ENCODE data around the gene SASH1. TPM values are rescaled to one million over a fixed set of nuclear protein-coding genes. Genes with fewer than 3 reads are reported as not detected.

SASH1 gene
- total RNA-seq, 1 experiment from 2014 or later, result 33.2 TPM

- H2AFZ ChIP-seq (ENCODE audit: low read length), result no peak overlapping the region
- no peak for DNase-seq
Observed at GRCh38 chr6:148593130-148593812, 250.6 kb downstream of the SASH1 start.

More at GRCh38 chr6:148593130-148593812, 250.6 kb downstream of the SASH1 start:
- Mint-ChIP-seq H3K9me3 (peaks cover 8 to 18% of the 10 kb centered on the region in 2 experiments), H3K4me1 (peaks cover 16 to 23% of the 10 kb centered on the region in 2 experiments), H3K36me3 (ENCODE audit: insufficient read depth in 1 of 3, low read depth in 3 of 3) (peaks cover 0 to 15% (median 13%) of the 10 kb centered on the region in 3 experiments; a peak in 6 of 7 replicates), H3K4me3 (no peak overlapping the region), H3K27me3 (ENCODE audit: low read depth) (no peaks in the 10 kb centered on the region; the same call in none of the 2 replicates), H3K27ac (no peak overlapping the region)
- no peak overlapping the region for H2BK12ac ChIP-seq (ENCODE audit: insufficient read length, low read depth, low read length)
- H3K56ac ChIP-seq (ENCODE audit: insufficient read length, low read depth, low read length), result no peak overlapping the region
- no peak overlapping the region for H3K27ac ChIP-seq (ENCODE audit: insufficient read length, low read depth, low read length)
- H3K9me3 ChIP-seq (ENCODE audit: control insufficient read depth, low read depth, low read length), result peaks cover 5% of the 10 kb centered on the region
- no peak overlapping the region for H3K18ac ChIP-seq (ENCODE audit: insufficient read length, low read depth, low read length)
- TF ChIP-seq, protein P1, sequence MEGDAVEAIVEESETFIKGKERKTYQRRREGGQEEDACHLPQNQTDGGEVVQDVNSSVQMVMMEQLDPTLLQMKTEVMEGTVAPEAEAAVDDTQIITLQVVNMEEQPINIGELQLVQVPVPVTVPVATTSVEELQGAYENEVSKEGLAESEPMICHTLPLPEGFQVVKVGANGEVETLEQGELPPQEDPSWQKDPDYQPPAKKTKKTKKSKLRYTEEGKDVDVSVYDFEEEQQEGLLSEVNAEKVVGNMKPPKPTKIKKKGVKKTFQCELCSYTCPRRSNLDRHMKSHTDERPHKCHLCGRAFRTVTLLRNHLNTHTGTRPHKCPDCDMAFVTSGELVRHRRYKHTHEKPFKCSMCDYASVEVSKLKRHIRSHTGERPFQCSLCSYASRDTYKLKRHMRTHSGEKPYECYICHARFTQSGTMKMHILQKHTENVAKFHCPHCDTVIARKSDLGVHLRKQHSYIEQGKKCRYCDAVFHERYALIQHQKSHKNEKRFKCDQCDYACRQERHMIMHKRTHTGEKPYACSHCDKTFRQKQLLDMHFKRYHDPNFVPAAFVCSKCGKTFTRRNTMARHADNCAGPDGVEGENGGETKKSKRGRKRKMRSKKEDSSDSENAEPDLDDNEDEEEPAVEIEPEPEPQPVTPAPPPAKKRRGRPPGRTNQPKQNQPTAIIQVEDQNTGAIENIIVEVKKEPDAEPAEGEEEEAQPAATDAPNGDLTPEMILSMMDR (conservative IDR thresholded peaks at IDR 0.05), result no peak
- no peaks in the 10 kb centered on the region for H3K79me1 ChIP-seq (ENCODE audit: insufficient read depth, low read depth, low read length, poor library complexity, severe bottlenecking)
- H3K79me2 ChIP-seq (ENCODE audit: insufficient read depth, low read length), result no peaks in the 10 kb centered on the region
- H3K9ac ChIP-seq (ENCODE audit: extremely low read depth, insufficient read length, low read length), result no peak overlapping the region
- no peak overlapping the region for H3K23ac ChIP-seq (ENCODE audit: insufficient read length, low read depth, low read length)
- no peak overlapping the region for H2BK20ac ChIP-seq (ENCODE audit: low read depth, low read length, poor library complexity, severe bottlenecking)
- no peak overlapping the region for H3K4me2 ChIP-seq (ENCODE audit: insufficient read depth, insufficient read length, low read length)
- no peak overlapping the region for H2BK15ac ChIP-seq (ENCODE audit: low read depth, low read length)
- no peak overlapping the region for H4K8ac ChIP-seq (replicated peaks; ENCODE audit: insufficient read length, low read depth, low read length)
- H3K23me2 ChIP-seq (ENCODE audit: insufficient read length, low read depth, low read length, poor library complexity, severe bottlenecking), result no peaks in the 10 kb centered on the region
- no peak overlapping the region for H3T11ph ChIP-seq (ENCODE audit: low read length)
- no peaks in the 10 kb centered on the region for H4K20me1 ChIP-seq (ENCODE audit: control insufficient read depth, insufficient read depth, insufficient read length)
- no peak overlapping the region for H3K4ac ChIP-seq (ENCODE audit: low read depth, low read length)
- WGBS (ENCODE audit: extremely low coverage, insufficient read length, low lambda C conversion rate), result no CpG with 5 or more reads among the region's 16 CpGs
- no peak overlapping the region for H2BK5ac ChIP-seq (ENCODE audit: insufficient read length, low read length)
- no peak overlapping the region for H2BK120ac ChIP-seq (ENCODE audit: low read depth, low read length, poor library complexity, severe bottlenecking)
- peaks cover 4% of the 10 kb centered on the region; the same call in 1 of the 2 replicates for H3K4me1 ChIP-seq (ENCODE audit: insufficient read depth, low read length)
- H2AK5ac ChIP-seq (ENCODE audit: insufficient read length, low read length), result no peak overlapping the region
- H4K5ac ChIP-seq (ENCODE audit: insufficient read length, low read depth, low read length), result no peak overlapping the region
- H4K91ac ChIP-seq (ENCODE audit: insufficient read length, low read depth, low read length), result no peak overlapping the region
- H3K14ac ChIP-seq (ENCODE audit: insufficient read depth, low read length), result no peak overlapping the region
- no peaks in the 10 kb centered on the region for H3K27me3 ChIP-seq (ENCODE audit: insufficient read depth, low read length)
